ENCODE data around the gene CDC42EP4.
"Not testable (repeated sequence)": the region's sequence is repeated elsewhere in the genome, so short reads cannot be mapped to it uniquely, and the experiment has no call there.

DNA sequence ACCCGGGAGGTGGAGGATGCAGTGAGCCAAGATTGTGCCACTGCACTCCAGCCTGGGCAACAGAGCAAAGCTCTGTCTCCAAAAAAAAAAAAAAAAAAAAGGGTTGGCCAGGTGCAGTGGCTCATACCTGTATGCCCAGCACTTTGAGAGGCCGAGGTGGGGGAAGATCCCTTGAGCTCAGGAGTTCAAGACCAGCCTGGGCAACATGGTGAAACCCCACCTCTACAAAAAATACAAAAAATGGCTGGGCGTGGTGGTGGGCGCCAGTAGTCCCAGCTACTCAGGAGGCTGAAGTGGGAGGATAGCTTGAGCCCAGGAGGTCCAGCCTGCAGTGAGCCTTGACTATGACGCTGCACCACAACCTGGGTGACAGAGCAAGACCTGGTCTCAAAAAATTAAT, 2.8 kb downstream of the CDC42EP4 start:
- TF ChIP-seq, protein P1, sequence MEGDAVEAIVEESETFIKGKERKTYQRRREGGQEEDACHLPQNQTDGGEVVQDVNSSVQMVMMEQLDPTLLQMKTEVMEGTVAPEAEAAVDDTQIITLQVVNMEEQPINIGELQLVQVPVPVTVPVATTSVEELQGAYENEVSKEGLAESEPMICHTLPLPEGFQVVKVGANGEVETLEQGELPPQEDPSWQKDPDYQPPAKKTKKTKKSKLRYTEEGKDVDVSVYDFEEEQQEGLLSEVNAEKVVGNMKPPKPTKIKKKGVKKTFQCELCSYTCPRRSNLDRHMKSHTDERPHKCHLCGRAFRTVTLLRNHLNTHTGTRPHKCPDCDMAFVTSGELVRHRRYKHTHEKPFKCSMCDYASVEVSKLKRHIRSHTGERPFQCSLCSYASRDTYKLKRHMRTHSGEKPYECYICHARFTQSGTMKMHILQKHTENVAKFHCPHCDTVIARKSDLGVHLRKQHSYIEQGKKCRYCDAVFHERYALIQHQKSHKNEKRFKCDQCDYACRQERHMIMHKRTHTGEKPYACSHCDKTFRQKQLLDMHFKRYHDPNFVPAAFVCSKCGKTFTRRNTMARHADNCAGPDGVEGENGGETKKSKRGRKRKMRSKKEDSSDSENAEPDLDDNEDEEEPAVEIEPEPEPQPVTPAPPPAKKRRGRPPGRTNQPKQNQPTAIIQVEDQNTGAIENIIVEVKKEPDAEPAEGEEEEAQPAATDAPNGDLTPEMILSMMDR (conservative IDR thresholded peaks at IDR 0.05; ENCODE audit: low read length), result not testable (repeated sequence)
- not testable (repeated sequence) for TF ChIP-seq EZH2phosphoT487 (IDR thresholded peaks at IDR 0.05; ENCODE audit: borderline replicate concordance)

Measured in Loucy (cell line).